Erythroblast (primary cell): ENCODE measurements around the gene CHAT.

Source experiments
- GATA1 ChIP-seq: IDR thresholded peaks from 2 replicates; pipeline ENCODE4 v1.6.1; 2011; ENCODE audit warnings: low read depth, mild to moderate bottlenecking, control low read depth, low read length, moderate library complexity
- POLR2A ChIP-seq: IDR thresholded peaks from 2 replicates; pipeline ENCODE4 v1.6.1; 2011; ENCODE audit warnings: mild to moderate bottlenecking, low read length

- no peak for TF ChIP-seq POLR2A
- TF ChIP-seq GATA1: no peak
Observed at GRCh38 chr10:49686651-49687050, 72.8 kb downstream of the CHAT start.
